HepG2 (cell line): ENCODE results near the gene SAMD15. TPM values are rescaled to one million over a fixed set of nuclear protein-coding genes. Genes with fewer than 3 reads are reported as not detected.

Experiments
- ATAC-seq: fragments of 200-7000 bp; cut with Tn5 transposase; 3 replicates; pipeline ENCODE4 v1.9.1; 2020; ENCODE audit warnings: mild to moderate bottlenecking, moderate library complexity
- BruUV-seq: library from RNA; stranded (reverse); fragments of 400-500 nt; replicated peaks from 2 replicates; lab custom pipeline; 2021; lab: Mats Ljungman, UMichigan
- CTCF ChIA-PET: fragments of 300-600 bp; formaldehyde crosslinking; extraction: SDS; loops from one replicate; lab custom pipeline; 2021; ENCODE audit warnings: low total read pairs, inconsistent platforms, low intra/inter-chr PET ratio; lab: Yijun Ruan, JAX
- POLR2A ChIA-PET: fragments of 350-600 bp; sonication (Branson Sonifier 250); formaldehyde crosslinking; loops from one replicate; lab custom pipeline; 2020; ENCODE audit warnings: antibody characterized with exemption, inconsistent platforms; lab: Yijun Ruan, JAX
- DNase-seq: peaks from one replicate; pipeline ENCODE4 v3.0.0-alpha.2; 2015; ENCODE audit warnings: low spot score
- FAIRE-seq: peaks from 3 replicates; lab custom pipeline; 2011; peaks lifted over from hg19 to GRCh38; lab: Jason Lieb, UNC
- H2AFZ ChIP-seq: one replicate; pipeline ENCODE4 v1.6.1; 2011; ENCODE audit warnings: low read length, inconsistent platforms
- H3K27ac ChIP-seq: fragments of 300-600 bp; 3 replicates; pipeline ENCODE4 v1.8.0; 2011; ENCODE audit warnings: mixed run types, mild to moderate bottlenecking, mixed read lengths, low read length, inconsistent platforms; ENCODE audit not compliant: insufficient read depth; ENCODE audit errors: extremely low read length
- H3K27me3 ChIP-seq, 2 experiments: fragments of 200-600 bp in 1 of 2; 2 replicates in 1 of 2; 3 replicates in 1 of 2; pipeline versions ENCODE4 v1.6.0 to v1.8.0; 2011; ENCODE audit warnings: low read length in 2 of 2, mild to moderate bottlenecking in 2 of 2, moderate library complexity in 2 of 2, inconsistent platforms in 1 of 2; ENCODE audit not compliant: insufficient read depth in 2 of 2, control insufficient read depth in 1 of 2
- H3K36me3 ChIP-seq, 2 experiments: fragments of 200-600 bp in 1 of 2; replicated peaks in 1 of 2; 2 replicates in 1 of 2; 3 replicates in 1 of 2; pipeline versions ENCODE4 v1.5.1 to v1.8.0; 2011; ENCODE audit warnings: low read length in 2 of 2, inconsistent platforms in 1 of 2; ENCODE audit not compliant: insufficient read depth in 2 of 2, control insufficient read depth in 1 of 2
- H3K4me1 ChIP-seq: 2 replicates; pipeline ENCODE4 v1.5.1; 2012; ENCODE audit warnings: low read length, inconsistent platforms; ENCODE audit not compliant: insufficient read depth
- H3K4me2 ChIP-seq: 2 replicates; pipeline ENCODE4 v1.6.0; 2011; ENCODE audit warnings: low read depth, low read length, inconsistent platforms
- H3K4me3 ChIP-seq, 3 experiments: fragments of 200-600 bp in 1 of 3; sonication (generic), shearing (Covaris generic) in 1 of 3; replicated peaks in 1 of 3; 2 replicates each; pipeline ENCODE4 v1.5.1; 2011 to 2016; ENCODE audit warnings: low read length in 3 of 3, inconsistent platforms in 2 of 3, low read depth in 2 of 3, mild to moderate bottlenecking in 2 of 3, control low read depth in 1 of 3, mixed read lengths in 1 of 3; ENCODE audit not compliant: insufficient read depth in 1 of 3
- H3K79me2 ChIP-seq: one replicate; pipeline ENCODE4 v1.6.1; 2011; ENCODE audit warnings: low read length, inconsistent platforms; ENCODE audit not compliant: insufficient read depth
- H3K9ac ChIP-seq: 2 replicates; pipeline ENCODE4 v1.6.0; 2011; ENCODE audit warnings: mild to moderate bottlenecking, low read depth, low read length, inconsistent platforms; ENCODE audit not compliant: insufficient read depth
- H3K9me3 ChIP-seq: 2 replicates; pipeline ENCODE4 v1.5.1; 2012; ENCODE audit warnings: mild to moderate bottlenecking, low read length
- H4K20me1 ChIP-seq: 2 replicates; pipeline ENCODE4 v1.6.0; 2011; ENCODE audit warnings: inconsistent platforms, mild to moderate bottlenecking, low read length, moderate library complexity; ENCODE audit not compliant: insufficient read depth
- BHLHE40 ChIP-seq: IDR thresholded peaks from 2 replicates; pipeline ENCODE4 v1.6.1; 2011; ENCODE audit warnings: low read length, improper control_type of control experiment
- FOXJ3 ChIP-seq: sonication (generic); formaldehyde crosslinking; IDR thresholded peaks from 2 replicates; pipeline ENCODE4 v1.4.0; 2020; ENCODE audit warnings: missing genetic modification reagents, mild to moderate bottlenecking, borderline replicate concordance
- HDAC1 ChIP-seq: sonication (generic); formaldehyde crosslinking; IDR thresholded peaks from 2 replicates; pipeline ENCODE4 v1.5.1; 2020; ENCODE audit warnings: mild to moderate bottlenecking, missing genetic modification reagents
- LRRFIP1 ChIP-seq: sonication (generic); formaldehyde crosslinking; conservative IDR thresholded peaks from 2 replicates; pipeline ENCODE4 v1.4.0; 2020; ENCODE audit warnings: missing genetic modification reagents
- MIER3 ChIP-seq: IDR thresholded peaks from 2 replicates; pipeline ENCODE4 v1.6.1; 2016; ENCODE audit warnings: missing compliant biosample characterization, borderline replicate concordance
- MNT ChIP-seq: fragments of 450-650 bp; IDR thresholded peaks from 2 replicates; pipeline ENCODE4 v1.6.1; 2016
- NBN ChIP-seq: fragments of 450-650 bp; conservative IDR thresholded peaks from 2 replicates; pipeline ENCODE4 v1.6.1; 2017
- SOX5 ChIP-seq: IDR thresholded peaks from 2 replicates; pipeline ENCODE4 v1.6.1; 2016; ENCODE audit warnings: borderline replicate concordance
- TCF7 ChIP-seq: sonication (generic); IDR thresholded peaks from 2 replicates; pipeline ENCODE4 v1.6.1; 2016; ENCODE audit warnings: antibody characterized with exemption, low read depth
- ZNF530 ChIP-seq: sonication (generic); formaldehyde crosslinking; IDR thresholded peaks from 2 replicates; pipeline ENCODE4 v1.5.0; 2020; ENCODE audit warnings: low read depth, mild to moderate bottlenecking, missing genetic modification reagents
- ZNF737 ChIP-seq: sonication (generic); formaldehyde crosslinking; IDR thresholded peaks from 2 replicates; pipeline ENCODE4 v1.5.0; 2020; ENCODE audit warnings: missing genetic modification reagents, mild to moderate bottlenecking, borderline replicate concordance
- ZNF749 ChIP-seq: sonication (generic); formaldehyde crosslinking; IDR thresholded peaks from 2 replicates; pipeline ENCODE4 v1.8.0; 2022; ENCODE audit warnings: mild to moderate bottlenecking, missing genetic modification reagents, moderate library complexity, borderline replicate concordance
- ZNF768 ChIP-seq: sonication (generic); formaldehyde crosslinking; IDR thresholded peaks from 2 replicates; pipeline ENCODE4 v1.4.0; 2020; ENCODE audit warnings: missing genetic modification reagents
- ZNF780A ChIP-seq: sonication (generic); formaldehyde crosslinking; IDR thresholded peaks from 2 replicates; pipeline ENCODE4 v1.8.0; 2022; ENCODE audit warnings: mild to moderate bottlenecking, missing genetic modification reagents, moderate library complexity
- WGBS: methylation state at CpG from one replicate; pipeline ENCODE4 v1.1.6; 2017; ENCODE audit warnings: low lambda C conversion rate; 5-methylcytosine and 5-hydroxymethylcytosine counted together
- in situ Hi-C: cut with HindIII; loops from 2 replicates; pipeline ENCODE4 v1.10.0; 2017; ENCODE audit warnings: low pct_unique_long_range_greater_than_20kb; ENCODE audit not compliant: extremely low pct_ligation_motif_present
- intact Hi-C: fragments of 100-400 bp; cut with micrococcal nuclease; formaldehyde crosslinking; loops from one replicate; pipeline ENCODE4 v1.10.0; 2022; ENCODE audit not compliant: unreplicated experiment
- polyA plus RNA-seq, 8 experiments: library from polyadenylated mRNA; depleted of rRNA in 3 of 8; stranded (reverse) in 7 of 8; unstranded in 1 of 8; fragments of >200 nt; fragmentation: Illumina TruSeq in 4 of 8; extraction: Trizol in 4 of 8; gene quantifications; 2 replicates each; pipeline versions ENCODE4 v1.2.1 to v1.2.3, GENCODE V29; 2011 to 2016; ENCODE audit warnings: low read depth in 4 of 8, missing spikeins in 1 of 8, mixed read lengths in 1 of 8; ENCODE audit not compliant: insufficient read depth in 1 of 8
- total RNA-seq, 5 experiments: library from RNA; depleted of rRNA; stranded (reverse); fragments of >200 nt; fragmentation: Illumina TruSeq; extraction: Trizol; gene quantifications; 2 replicates each; pipeline ENCODE4 v1.2.3, GENCODE V29; 2016; ENCODE audit warnings: low read depth in 1 of 5
- TF ChIP-seq, protein P1 (sequence below): sonication (generic); formaldehyde crosslinking; IDR thresholded peaks from 2 replicates; pipeline ENCODE4 v1.4.0; 2020; ENCODE audit warnings: missing genetic modification reagents
- TF ChIP-seq, protein P2 (sequence below): sonication (generic); formaldehyde crosslinking; conservative IDR thresholded peaks from 2 replicates; pipeline ENCODE4 v1.8.0; 2022; ENCODE audit warnings: missing genetic modification reagents
- TF ChIP-seq, protein P3 (sequence below): sonication (generic); formaldehyde crosslinking; IDR thresholded peaks from 2 replicates; pipeline ENCODE4 v1.8.1; 2023; ENCODE audit warnings: mild to moderate bottlenecking, missing genetic modification reagents, borderline replicate concordance

SAMD15 gene
- total and polyA plus RNA-seq, 2 of the 13 experiments (the other 11 are each of a cell fraction or from before 2014, with no cell fraction given), result 0.09 to 1.3 TPM

DNA sequence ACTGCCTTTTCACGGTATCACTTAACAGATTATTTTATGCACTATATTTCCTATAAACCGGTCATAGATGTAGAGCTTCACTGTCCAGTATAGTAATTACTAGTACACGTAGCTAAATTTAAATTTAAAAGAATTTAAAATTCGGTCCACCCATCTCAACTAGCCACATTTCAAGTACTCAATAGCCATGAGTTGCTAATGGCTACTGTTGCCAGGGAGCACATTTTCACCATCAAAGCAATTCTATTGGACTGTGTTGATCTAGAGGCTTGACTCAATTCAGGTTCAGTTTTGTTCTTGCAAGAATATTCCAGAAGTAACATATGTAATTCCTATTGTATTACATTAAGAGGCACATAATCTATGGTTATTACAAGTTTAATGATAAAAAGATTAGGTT lies 20.3 kb upstream of the SAMD15 start:
- Histone ChIP-seq H3K27me3 (no peaks in the 10 kb centered on the region), H3K36me3 (no peaks in the 10 kb centered on the region), H3K27ac (no peak overlapping the region), H3K9me3 (no peaks in the 10 kb centered on the region), H3K4me2 (no peak overlapping the region), H3K9ac (no peak overlapping the region), H3K79me2 (no peaks in the 10 kb centered on the region), H3K4me1 (peaks cover 23% of the 10 kb centered on the region), H4K20me1 (no peaks in the 10 kb centered on the region), H3K4me3 (no peak overlapping the region), H2AFZ (no peak overlapping the region)
- POLR2A ChIA-PET, result interaction anchor here (1.0 kb wide), 1 partner anchor 36 kb away, joined by 5 read pairs; the partner anchor contains the start of genes GSTZ1 and POMT2
- ATAC-seq (no peak), FAIRE-seq (no peak), DNase-seq (no peak)
- CTCF ChIA-PET, result no interaction called here
- intact Hi-C loops (no loop called here), in situ Hi-C loops (no loop called here)
- no peak for TF ChIP-seq ZNF749 (CRISPR knock-in tag)
- TF ChIP-seq HDAC1, result no peak
- TF ChIP-seq, protein P1, sequence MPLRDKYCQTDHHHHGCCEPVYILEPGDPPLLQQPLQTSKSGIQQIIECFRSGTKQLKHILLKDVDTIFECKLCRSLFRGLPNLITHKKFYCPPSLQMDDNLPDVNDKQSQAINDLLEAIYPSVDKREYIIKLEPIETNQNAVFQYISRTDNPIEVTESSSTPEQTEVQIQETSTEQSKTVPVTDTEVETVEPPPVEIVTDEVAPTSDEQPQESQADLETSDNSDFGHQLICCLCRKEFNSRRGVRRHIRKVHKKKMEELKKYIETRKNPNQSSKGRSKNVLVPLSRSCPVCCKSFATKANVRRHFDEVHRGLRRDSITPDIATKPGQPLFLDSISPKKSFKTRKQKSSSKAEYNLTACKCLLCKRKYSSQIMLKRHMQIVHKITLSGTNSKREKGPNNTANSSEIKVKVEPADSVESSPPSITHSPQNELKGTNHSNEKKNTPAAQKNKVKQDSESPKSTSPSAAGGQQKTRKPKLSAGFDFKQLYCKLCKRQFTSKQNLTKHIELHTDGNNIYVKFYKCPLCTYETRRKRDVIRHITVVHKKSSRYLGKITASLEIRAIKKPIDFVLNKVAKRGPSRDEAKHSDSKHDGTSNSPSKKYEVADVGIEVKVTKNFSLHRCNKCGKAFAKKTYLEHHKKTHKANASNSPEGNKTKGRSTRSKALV (CRISPR knock-in tag), result no peak
- no peak for TF ChIP-seq LRRFIP1 (CRISPR knock-in tag)
- no peak for TF ChIP-seq ZNF530 (CRISPR knock-in tag)
- TF ChIP-seq TCF7, result no peak
- TF ChIP-seq MIER3 (CRISPR knock-in tag), result no peak
- no peak for TF ChIP-seq ZNF737
- no peak for TF ChIP-seq FOXJ3 (CRISPR knock-in tag)
- TF ChIP-seq SOX5 (CRISPR knock-in tag), result no peak
- TF ChIP-seq, protein P2, sequence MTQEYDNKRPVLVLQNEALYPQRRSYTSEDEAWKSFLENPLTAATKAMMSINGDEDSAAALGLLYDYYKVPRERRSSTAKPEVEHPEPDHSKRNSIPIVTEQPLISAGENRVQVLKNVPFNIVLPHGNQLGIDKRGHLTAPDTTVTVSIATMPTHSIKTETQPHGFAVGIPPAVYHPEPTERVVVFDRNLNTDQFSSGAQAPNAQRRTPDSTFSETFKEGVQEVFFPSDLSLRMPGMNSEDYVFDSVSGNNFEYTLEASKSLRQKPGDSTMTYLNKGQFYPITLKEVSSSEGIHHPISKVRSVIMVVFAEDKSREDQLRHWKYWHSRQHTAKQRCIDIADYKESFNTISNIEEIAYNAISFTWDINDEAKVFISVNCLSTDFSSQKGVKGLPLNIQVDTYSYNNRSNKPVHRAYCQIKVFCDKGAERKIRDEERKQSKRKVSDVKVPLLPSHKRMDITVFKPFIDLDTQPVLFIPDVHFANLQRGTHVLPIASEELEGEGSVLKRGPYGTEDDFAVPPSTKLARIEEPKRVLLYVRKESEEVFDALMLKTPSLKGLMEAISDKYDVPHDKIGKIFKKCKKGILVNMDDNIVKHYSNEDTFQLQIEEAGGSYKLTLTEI (CRISPR knock-in tag), result no peak
- TF ChIP-seq NBN, result no peak
- TF ChIP-seq, protein P3, sequence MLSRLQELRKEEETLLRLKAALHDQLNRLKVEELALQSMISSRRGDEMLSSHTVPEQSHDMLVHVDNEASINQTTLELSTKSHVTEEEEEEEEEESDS (CRISPR knock-in tag), result no peak
- TF ChIP-seq ZNF768, result no peak
- no peak for TF ChIP-seq MNT
- TF ChIP-seq BHLHE40, result no peak
- no peak for TF ChIP-seq ZNF780A (CRISPR knock-in tag)
- no TSS peak for BruUV-seq
- WGBS, result 96% methylated on average over 4 of the region's 4 CpGs
